GM10248 (cell line): ENCODE data around the gene RUNX1.

Experiments
- CTCF ChIA-PET: fragments of 300-600 bp; sonication (Branson Sonifier 250); formaldehyde crosslinking; extraction: SDS; loops from one replicate; lab custom pipeline; 2021; ENCODE audit warnings: antibody characterized with exemption; lab: Yijun Ruan, JAX
- POLR2A ChIA-PET: fragments of 350-650 bp; sonication (Branson Sonifier 250); formaldehyde crosslinking; extraction: SDS; loops from one replicate; lab custom pipeline; 2020; ENCODE audit warnings: antibody characterized with exemption; lab: Yijun Ruan, JAX
- DNase-seq: peaks from one replicate; pipeline ENCODE4 v3.0.0; 2012; ENCODE audit errors: extremely low spot score
- TF ChIP-seq, protein P1 (sequence below): IDR thresholded peaks from 2 replicates; pipeline ENCODE4 v1.5.1; 2012; ENCODE audit warnings: mild to moderate bottlenecking, low read depth; ENCODE audit errors: extremely low read depth, missing control alignments, control extremely low read depth

Gene RUNX1

DNA sequence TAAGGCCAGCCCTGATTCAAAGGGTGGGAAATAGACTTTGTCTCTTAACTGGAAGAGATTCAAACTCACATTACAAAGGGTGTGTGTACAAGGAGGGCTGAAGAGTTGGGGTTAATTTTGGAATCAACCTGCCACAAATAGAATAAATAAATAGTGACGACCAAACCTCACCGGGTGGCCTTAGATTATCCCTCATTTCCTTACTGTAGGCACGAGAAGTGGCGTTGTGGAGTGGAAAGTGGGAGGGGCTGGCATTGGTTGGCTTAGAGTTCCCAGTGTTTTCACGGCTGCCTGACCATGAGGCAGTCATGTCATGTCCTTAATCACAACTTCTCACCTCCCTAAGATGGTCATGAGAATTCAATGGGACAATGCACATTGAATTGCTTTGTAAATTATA lies 21.3 kb upstream of the RUNX1 start:
- POLR2A ChIA-PET: no interaction called here
- CTCF ChIA-PET: no interaction called here
- DNase-seq: no peak
- TF ChIP-seq, protein P1, sequence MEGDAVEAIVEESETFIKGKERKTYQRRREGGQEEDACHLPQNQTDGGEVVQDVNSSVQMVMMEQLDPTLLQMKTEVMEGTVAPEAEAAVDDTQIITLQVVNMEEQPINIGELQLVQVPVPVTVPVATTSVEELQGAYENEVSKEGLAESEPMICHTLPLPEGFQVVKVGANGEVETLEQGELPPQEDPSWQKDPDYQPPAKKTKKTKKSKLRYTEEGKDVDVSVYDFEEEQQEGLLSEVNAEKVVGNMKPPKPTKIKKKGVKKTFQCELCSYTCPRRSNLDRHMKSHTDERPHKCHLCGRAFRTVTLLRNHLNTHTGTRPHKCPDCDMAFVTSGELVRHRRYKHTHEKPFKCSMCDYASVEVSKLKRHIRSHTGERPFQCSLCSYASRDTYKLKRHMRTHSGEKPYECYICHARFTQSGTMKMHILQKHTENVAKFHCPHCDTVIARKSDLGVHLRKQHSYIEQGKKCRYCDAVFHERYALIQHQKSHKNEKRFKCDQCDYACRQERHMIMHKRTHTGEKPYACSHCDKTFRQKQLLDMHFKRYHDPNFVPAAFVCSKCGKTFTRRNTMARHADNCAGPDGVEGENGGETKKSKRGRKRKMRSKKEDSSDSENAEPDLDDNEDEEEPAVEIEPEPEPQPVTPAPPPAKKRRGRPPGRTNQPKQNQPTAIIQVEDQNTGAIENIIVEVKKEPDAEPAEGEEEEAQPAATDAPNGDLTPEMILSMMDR: no peak

DNA sequence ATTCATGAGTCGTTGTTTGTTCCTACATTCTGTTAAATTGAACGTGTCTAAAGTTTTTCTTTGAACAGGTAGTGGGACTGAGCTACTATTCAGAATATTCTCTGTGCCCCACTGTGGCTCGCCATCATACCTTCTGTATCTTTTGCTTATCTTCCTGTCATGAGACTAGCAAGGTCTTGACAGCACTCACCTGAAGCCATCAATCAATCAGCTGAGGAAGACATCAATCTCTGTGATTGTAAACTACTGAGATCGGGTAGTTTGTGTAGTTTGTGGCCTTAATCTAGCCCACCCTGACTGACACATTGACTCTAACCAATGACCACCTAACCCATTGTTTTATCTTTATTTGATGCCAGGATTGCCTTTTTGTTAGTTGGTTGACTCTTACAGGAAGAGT lies 17.7 kb upstream of the RUNX1 start:
- DNase-seq: no peak
- ChIA-PET POLR2A (interaction anchor here (0.6 to 0.7 kb wide), 2 partner anchors 20 to 990 kb away, joined by 3 read pairs; no protein-coding TSS in a partner anchor), CTCF (no interaction called here)
- TF ChIP-seq, protein P1: no peak

DNA sequence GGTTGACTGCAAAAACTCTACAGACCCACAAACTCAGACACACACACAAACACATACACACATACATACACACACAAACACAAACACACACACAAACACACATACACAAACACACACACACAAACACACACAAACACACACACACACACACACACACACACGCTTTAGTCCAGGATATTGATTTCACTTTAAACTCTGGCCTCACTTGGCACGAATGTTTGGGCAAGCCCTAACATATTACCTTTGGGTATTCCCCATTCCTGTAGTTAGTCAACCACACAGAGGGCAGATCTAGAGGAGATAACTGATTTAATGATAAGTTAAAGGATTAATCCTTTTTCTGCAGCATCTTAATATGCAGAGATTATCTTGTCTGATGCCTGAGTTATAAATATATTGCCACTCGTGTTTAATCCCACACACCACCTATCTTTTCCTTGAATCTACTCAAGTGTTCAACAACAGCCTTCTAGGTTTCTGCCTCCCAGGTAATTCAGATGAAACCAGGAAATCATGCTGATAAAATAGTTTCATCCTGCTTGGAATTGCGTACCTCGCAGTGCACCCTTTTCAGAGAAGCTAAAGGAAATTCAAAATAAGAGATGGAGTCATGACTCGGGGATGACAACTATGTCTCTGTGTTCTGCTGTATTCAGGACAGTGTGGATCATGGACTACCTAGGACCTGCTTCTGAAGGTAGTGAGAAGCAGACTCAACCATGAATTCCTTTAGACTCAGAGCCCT lies 14.5 kb upstream of the RUNX1 start:
- ChIA-PET POLR2A (no interaction called here), CTCF (no interaction called here)
- TF ChIP-seq, protein P1: no peak
- DNase-seq: no peak

DNA sequence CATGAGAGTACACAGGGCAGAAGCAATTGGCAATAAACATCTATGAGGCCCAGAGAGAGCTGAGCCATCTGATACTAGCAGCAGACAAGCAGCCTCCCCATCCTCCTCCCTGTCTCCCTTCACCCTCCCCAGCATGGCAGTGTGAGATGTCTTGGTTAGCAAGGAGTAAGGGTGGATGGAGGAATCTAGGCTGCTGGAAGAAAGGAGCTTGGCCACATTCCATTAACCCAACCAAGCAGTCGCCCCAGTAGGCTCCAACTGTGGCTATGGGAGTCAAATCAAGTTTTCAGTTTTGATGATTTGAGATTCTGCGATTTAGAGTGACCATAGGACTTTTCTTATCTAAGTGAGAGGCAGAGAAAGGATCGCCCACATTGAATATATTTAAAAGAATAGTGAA lies 12.9 kb upstream of the RUNX1 start:
- POLR2A ChIA-PET: no interaction called here
- CTCF ChIA-PET: no interaction called here
- no peak for DNase-seq
- TF ChIP-seq, protein P1: no peak

DNA sequence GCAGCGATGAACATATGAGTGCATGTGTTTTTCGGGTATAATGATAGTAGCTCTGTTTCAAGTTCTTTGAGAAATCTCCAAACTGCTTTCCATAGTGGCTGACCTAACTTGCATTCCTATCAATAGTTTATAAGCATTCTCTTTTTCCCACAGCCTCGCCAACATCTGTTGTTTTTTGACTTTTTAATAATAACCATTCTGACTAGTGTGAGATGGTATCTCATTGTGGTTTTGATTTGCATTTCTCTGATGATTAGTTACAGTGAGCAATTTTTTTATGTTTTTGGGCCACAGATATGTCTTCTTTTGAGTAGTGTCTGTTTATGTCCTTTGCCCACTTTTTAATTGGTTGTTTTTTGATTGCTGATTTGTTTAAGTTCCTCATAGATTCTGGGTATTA lies 10.6 kb upstream of the RUNX1 start:
- DNase-seq: no peak
- CTCF ChIA-PET: no interaction called here
- POLR2A ChIA-PET: no interaction called here
- TF ChIP-seq, protein P1: no peak

DNA sequence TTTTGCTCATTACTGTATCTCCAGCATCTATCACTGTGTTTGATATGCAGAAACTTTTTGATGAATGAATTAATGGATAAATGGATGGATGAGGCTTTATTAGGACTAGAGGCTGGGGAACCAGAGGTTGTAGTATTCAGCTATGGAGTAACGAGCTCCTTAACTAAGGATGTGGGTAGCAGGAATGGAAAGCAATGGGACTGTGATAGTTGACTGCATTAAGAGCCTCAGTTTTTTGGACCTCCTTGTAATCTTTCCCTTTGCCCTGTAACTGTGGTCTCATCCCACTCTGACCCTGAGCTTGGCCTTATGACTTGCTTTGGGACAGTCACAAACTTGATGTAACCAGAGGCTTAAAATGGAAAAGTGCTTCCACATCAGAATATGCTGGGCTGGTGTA lies 9.0 kb upstream of the RUNX1 start:
- POLR2A ChIA-PET: interaction anchor here (0.8 kb wide), 1 partner anchor 9 kb away, joined by 6 read pairs; no protein-coding TSS in a partner anchor
- CTCF ChIA-PET: interaction anchor here (0.9 to 1.5 kb wide), 3 partner anchors 10 to 168 kb away, joined by 3 to 5 read pairs (median 3); no protein-coding TSS in a partner anchor

More for the DNA sequence above, 9.0 kb upstream of the RUNX1 start:
- TF ChIP-seq, protein P1: no peak
- DNase-seq: no peak
